ENCODE results near the gene KLHL21.
A peak's percentile ranks its signal among the peaks of the same experiment; 100 is the strongest.

The KLHL21 gene

DNA sequence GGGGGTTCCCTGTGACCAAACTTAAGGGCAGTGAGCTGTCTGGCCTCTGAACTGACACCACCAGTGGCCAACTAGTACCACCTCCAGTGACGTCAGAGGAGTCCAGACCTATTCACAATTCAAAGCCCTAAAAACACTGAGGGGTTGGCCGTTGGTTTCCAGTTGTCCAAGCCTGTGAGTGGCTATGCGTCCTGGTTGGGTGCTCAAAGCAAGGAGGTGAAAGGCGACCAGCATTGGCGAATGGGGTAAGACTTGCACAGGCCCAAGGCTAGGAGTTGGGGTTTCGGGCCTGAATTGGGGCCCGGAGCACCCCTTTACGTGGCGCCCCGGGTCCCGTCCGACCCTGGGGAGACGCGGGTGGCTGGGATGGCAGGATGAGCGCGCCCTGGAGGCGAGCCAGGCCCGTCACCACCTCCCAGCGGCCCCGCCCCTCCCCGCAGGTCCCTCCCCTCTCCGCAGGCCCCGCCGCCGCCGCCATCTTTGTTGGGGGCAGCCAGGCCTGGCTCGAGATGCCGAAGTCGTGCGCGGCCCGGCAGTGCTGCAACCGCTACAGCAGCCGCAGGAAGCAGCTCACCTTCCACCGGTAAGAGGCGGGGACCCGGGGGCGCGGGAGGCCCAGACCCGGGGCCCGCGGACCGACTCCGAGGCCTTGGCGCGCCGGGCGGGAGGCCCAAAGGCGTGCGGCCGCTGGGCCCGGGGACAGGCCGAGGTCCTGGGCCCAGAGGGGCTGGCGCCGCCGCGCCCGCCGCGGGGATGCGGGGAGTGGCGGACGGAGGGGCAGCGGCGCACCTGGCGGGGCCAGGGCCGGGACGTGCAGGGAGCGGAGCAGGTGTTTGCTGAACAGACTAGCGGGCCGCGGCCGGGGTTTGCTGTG lies 22.3 kb upstream of the KLHL21 start, which contains the start of gene THAP3:
Gene THAP3 (plus strand): TSS at position 159 of the 874 bp plus-strand sequence. CDS start 351 bp downstream, at position 510.
- TF ChIP-seq, protein P1, sequence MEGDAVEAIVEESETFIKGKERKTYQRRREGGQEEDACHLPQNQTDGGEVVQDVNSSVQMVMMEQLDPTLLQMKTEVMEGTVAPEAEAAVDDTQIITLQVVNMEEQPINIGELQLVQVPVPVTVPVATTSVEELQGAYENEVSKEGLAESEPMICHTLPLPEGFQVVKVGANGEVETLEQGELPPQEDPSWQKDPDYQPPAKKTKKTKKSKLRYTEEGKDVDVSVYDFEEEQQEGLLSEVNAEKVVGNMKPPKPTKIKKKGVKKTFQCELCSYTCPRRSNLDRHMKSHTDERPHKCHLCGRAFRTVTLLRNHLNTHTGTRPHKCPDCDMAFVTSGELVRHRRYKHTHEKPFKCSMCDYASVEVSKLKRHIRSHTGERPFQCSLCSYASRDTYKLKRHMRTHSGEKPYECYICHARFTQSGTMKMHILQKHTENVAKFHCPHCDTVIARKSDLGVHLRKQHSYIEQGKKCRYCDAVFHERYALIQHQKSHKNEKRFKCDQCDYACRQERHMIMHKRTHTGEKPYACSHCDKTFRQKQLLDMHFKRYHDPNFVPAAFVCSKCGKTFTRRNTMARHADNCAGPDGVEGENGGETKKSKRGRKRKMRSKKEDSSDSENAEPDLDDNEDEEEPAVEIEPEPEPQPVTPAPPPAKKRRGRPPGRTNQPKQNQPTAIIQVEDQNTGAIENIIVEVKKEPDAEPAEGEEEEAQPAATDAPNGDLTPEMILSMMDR (IDR thresholded peaks at IDR 0.05; ENCODE audit: low read depth, low read length): no peak
- DNase-seq (ENCODE audit: low read depth in 2 of 2): peak; percentile 90 to 92
- H3K4me3 ChIP-seq (replicated peaks in 1 of 2; ENCODE audit: low read depth in 2 of 2, low read length in 2 of 2): peak within 1 kb of the TSS; percentile 69 to 73

DNA sequence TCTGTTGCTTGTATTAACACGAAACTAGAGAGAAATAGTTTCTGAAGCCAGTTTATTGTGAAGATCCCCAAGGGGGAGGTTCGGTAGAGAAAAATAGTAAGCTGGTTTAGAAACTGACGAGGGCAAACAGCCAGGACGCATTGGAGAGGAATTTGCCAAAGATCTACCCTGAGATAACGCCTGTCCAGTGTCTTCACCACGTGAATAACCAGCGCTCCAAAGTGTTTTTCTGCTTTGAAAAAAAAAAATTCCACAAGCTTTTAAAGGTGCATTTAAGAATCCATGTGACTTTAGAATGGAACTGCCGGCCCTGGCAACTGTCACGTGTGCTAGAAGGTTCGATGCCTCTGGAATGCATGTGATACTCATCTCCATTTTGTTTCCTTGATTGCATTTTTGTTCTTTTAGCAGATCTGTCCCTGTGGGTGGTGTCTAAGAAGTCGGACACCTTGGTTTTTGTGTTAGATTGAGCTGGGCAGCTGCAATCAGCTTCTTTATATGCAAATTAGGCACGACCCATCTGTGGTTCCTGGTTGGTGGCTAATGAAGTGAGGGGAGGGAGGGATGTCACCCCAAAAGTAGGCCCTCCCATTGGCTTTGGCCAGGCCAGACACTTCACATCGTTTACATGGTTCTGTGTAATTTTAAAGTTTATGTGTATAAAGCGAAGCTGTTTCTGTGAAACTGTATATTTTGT lies 20.7 kb upstream of the KLHL21 start:
- TF ChIP-seq, protein P1 (IDR thresholded peaks at IDR 0.05; ENCODE audit: low read depth, low read length): no peak

DNA sequence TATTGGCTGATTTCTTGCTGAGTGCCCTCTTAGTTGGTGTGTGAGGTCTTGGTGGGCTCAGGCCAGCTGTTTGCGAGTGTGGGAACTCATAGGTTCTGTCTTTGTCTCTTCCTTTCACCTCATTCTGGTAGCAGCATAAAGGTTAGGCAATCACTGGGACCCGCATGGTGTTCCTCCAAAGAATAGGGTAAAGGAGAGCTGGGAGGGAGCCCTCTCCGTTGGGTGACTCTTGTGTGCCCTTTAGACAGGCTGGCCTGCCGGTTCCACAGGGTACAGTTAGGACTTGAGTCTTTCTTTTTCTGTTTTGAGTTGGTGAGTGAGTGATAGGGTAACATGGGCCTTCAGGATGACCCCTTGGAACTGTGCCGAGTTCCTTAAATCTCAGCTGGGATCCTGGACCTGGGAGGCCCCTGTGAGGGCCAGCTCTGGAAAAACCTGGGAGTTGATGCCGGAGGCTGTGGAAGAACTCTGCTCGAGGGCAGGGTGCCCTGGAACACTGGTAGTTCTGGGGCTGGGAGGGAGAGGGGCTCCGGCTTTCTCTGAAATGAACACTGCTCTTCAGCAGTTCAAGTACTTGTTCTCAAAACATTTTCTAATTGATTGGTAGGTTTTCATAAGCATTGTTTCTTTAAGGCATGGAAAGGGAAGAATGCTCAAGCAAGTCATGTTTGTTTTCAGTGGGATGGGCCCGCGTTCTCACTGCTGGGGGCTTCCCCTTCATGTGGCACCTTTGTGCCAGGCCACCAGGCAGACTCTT lies 19.9 kb upstream of the KLHL21 start:
- H3K4me3 ChIP-seq (replicated peaks in 1 of 2; ENCODE audit: low read depth in 2 of 2, low read length in 2 of 2): no peak overlapping the region
- TF ChIP-seq, protein P1 (IDR thresholded peaks at IDR 0.05; ENCODE audit: low read depth, low read length): no peak
- no peak for DNase-seq (ENCODE audit: low read depth in 2 of 2)

More for the DNA sequence above, 20.7 kb upstream of the KLHL21 start:
- H3K4me3 ChIP-seq (replicated peaks in 1 of 2; ENCODE audit: low read depth in 2 of 2, low read length in 2 of 2): no peak overlapping the region
- no peak for DNase-seq (ENCODE audit: low read depth in 2 of 2)

DNA sequence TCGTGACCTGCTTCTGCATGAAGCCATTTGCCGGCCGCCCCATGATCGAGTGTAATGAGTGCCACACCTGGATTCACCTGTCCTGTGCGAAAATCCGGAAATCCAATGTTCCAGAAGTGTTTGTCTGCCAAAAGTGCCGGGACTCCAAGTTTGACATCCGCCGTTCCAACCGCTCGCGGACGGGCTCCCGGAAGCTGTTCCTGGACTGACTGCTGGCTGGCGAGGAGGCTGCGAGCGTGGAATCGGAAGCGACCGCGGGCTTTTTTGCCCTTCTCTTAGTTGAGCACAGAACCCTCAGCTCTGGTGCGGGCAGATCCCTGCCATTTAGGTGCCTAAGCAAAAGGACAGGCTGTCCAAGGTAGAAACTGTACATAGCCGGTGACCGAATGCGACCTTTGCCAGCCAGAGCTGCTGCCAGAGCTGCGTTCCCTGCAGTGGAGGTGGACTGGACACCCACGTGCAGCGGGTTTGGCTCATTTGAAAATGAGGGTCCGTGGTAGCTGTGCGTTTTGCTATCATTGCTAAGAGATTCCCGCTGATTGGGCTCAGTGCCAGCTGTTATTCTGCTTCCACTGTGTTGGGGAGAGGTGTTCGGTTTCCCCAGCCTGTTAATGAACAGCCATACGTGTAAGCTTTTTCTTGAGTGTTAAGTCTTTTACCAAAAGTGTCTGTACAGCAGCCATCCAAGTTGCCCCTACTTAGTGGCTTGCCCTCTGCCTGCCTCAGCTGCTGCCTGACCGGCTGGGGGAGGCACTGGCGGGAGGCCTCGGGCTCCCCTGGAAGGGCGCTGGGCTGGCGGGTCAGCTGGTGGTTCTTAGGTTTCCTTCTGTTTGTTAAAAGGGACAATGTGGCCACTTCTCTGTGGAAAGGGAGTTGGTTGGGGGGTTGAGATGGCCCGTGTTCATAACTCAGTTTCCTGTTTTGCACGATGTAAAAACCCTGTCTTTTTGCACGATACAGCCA lies 19.0 kb upstream of the KLHL21 start:
- no peak for DNase-seq (ENCODE audit: low read depth in 2 of 2)
- TF ChIP-seq, protein P1 (IDR thresholded peaks at IDR 0.05; ENCODE audit: low read depth, low read length): no peak
- no peak overlapping the region for H3K4me3 ChIP-seq (replicated peaks in 1 of 2; ENCODE audit: low read depth in 2 of 2, low read length in 2 of 2)

DNA sequence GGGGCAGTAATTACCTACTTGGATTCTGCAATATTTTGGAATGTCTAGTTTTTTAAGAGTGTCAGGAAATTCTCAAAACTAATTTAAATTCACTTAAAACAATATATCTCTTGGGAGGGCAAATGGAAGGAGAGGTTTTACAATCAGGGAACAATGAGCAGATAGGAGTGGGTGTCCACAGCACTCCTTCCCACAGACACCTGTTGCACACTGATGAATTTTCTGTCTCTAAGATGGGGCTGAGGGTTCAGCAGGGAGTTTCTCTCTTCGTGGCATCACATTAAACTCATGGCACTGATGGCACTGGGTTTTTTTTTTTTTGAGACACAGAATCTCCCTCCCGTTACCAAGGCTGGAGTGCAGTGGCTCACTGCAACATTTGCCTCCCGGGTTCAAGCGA lies 16.4 kb upstream of the KLHL21 start:
- no peak for DNase-seq (ENCODE audit: low read depth in 2 of 2)
- H3K4me3 ChIP-seq (replicated peaks in 1 of 2; ENCODE audit: low read depth in 2 of 2, low read length in 2 of 2): no peak overlapping the region
- TF ChIP-seq, protein P1 (IDR thresholded peaks at IDR 0.05; ENCODE audit: low read depth, low read length): no peak

Measured in cardiac fibroblast (primary cell).